SU-DHL-6 (cell line): ENCODE measurements around the gene UBE2F.

Experiments used
- EZH2phosphoT487 ChIP-seq: fragments of 200-600 bp; sonication (generic), shearing (Covaris generic); conservative IDR thresholded peaks from 2 replicates; pipeline ENCODE4 v1.6.1; 2018; ENCODE audit warnings: mild to moderate bottlenecking, antibody characterized with exemption, low read length, moderate library complexity, mixed read lengths
- TF ChIP-seq, protein P1 (sequence below): fragments of 200-600 bp; sonication (generic); IDR thresholded peaks from one replicate; pipeline ENCODE4 v1.5.1; 2017; ENCODE audit warnings: antibody characterized with exemption, mild to moderate bottlenecking, low read length, moderate library complexity; ENCODE audit not compliant: insufficient read depth, poor library complexity, severe bottlenecking

DNA sequence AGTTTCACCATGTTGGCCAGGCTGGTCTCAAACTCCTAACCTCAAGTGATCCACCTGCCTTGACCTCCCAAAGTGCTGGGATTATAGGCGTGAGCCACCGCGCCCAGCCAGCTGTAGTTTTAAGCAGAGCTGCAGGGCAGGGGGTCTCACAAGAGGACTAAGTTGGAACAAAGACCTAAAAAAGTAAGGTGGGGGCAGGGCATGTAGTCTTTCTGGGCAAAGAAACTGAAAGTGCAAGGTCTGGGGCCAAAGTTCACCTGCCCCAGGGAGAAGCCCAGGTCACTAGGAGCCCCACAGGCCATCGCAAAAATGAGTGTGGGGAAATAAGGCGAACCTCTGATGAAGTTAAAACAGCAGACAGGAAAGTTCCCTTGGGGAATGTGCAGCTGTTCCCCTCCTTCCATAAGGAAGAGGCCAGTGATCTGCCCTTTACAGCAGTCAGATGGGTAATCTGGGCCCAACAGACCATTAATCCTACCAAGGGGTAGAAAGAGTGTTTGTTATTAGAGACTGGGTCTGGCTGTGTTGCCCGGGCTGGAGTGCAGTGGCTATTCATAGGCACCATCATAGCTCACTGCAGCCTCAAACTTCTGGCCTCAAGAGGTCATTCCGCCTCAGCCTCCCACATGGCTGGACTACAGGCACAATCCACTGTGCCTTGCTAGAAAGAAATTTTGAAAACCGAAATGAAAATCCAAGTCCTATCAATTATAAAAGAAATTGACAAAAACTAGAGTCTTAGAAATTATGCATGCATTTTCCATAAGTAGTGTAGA, 96.8 kb downstream of the UBE2F start:
- TF ChIP-seq, protein P1, sequence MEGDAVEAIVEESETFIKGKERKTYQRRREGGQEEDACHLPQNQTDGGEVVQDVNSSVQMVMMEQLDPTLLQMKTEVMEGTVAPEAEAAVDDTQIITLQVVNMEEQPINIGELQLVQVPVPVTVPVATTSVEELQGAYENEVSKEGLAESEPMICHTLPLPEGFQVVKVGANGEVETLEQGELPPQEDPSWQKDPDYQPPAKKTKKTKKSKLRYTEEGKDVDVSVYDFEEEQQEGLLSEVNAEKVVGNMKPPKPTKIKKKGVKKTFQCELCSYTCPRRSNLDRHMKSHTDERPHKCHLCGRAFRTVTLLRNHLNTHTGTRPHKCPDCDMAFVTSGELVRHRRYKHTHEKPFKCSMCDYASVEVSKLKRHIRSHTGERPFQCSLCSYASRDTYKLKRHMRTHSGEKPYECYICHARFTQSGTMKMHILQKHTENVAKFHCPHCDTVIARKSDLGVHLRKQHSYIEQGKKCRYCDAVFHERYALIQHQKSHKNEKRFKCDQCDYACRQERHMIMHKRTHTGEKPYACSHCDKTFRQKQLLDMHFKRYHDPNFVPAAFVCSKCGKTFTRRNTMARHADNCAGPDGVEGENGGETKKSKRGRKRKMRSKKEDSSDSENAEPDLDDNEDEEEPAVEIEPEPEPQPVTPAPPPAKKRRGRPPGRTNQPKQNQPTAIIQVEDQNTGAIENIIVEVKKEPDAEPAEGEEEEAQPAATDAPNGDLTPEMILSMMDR: no peak
- TF ChIP-seq EZH2phosphoT487: no peak
